ENCODE data around the gene NPTX2. TPM values are rescaled to one million over a fixed set of nuclear protein-coding genes. Genes with fewer than 3 reads are reported as not detected.

Gene NPTX2, protein sequence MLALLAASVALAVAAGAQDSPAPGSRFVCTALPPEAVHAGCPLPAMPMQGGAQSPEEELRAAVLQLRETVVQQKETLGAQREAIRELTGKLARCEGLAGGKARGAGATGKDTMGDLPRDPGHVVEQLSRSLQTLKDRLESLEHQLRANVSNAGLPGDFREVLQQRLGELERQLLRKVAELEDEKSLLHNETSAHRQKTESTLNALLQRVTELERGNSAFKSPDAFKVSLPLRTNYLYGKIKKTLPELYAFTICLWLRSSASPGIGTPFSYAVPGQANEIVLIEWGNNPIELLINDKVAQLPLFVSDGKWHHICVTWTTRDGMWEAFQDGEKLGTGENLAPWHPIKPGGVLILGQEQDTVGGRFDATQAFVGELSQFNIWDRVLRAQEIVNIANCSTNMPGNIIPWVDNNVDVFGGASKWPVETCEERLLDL
- under 0.01 and 0.13 TPM in 2 replicates for total RNA-seq

- no peak for DNase-seq (ENCODE audit: low read depth)
- TF ChIP-seq, protein P1, sequence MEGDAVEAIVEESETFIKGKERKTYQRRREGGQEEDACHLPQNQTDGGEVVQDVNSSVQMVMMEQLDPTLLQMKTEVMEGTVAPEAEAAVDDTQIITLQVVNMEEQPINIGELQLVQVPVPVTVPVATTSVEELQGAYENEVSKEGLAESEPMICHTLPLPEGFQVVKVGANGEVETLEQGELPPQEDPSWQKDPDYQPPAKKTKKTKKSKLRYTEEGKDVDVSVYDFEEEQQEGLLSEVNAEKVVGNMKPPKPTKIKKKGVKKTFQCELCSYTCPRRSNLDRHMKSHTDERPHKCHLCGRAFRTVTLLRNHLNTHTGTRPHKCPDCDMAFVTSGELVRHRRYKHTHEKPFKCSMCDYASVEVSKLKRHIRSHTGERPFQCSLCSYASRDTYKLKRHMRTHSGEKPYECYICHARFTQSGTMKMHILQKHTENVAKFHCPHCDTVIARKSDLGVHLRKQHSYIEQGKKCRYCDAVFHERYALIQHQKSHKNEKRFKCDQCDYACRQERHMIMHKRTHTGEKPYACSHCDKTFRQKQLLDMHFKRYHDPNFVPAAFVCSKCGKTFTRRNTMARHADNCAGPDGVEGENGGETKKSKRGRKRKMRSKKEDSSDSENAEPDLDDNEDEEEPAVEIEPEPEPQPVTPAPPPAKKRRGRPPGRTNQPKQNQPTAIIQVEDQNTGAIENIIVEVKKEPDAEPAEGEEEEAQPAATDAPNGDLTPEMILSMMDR (IDR thresholded peaks at IDR 0.05; ENCODE audit: insufficient read depth, low read length, severe bottlenecking): no peak
- no peak within 1 kb of the TSS for H3K4me3 ChIP-seq (ENCODE audit: low read depth, low read length)
- no peak for FAIRE-seq
- no peaks in the 10 kb centered on the region for H3K36me3 ChIP-seq (ENCODE audit: control insufficient read depth, insufficient read depth, low read length)
- H3K27me3 ChIP-seq (ENCODE audit: control insufficient read depth, insufficient read depth, low read length): peaks cover 23% of the 10 kb centered on the region
These were observed at the start of gene NPTX2 for GRCh38 chr7:98617051-98617959. NPTX2 (plus strand) TSS chr7:98617285; CDS start chr7:98617462, 177 bp downstream.

DNA sequence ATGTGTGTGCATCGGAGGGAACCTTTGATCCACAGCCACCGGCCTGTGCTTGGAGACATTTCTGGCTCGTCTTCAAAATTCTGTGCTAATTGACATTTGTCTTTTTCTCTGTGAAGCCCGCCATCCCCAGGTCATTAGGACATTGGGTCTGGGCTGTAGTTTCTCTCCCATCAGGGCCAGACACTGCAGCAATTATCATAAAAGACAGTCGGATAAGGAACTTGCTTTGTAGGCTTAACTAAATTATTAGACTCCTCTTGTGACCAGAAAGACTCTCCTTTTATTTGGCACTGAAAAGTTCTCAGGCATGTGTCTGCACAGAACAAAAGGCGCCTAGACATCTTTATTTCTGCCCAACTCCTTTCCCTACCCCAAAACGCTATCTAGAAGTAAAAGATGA is 49.1 kb upstream of the NPTX2 start:
- FAIRE-seq: no peak

GRCh38 chr7:98568891-98569290 is 48.2 kb upstream of the NPTX2 start:
- no peak for DNase-seq (ENCODE audit: low read depth)
- FAIRE-seq: no peak
- Histone ChIP-seq H3K27me3 (ENCODE audit: control insufficient read depth, insufficient read depth, low read length) (no peaks in the 10 kb centered on the region), H3K36me3 (ENCODE audit: control insufficient read depth, insufficient read depth, low read length) (no peaks in the 10 kb centered on the region), H3K4me3 (ENCODE audit: low read depth, low read length) (no peak overlapping the region)
- TF ChIP-seq, protein P1 (IDR thresholded peaks at IDR 0.05; ENCODE audit: insufficient read depth, low read length, severe bottlenecking): no peak

More for the DNA sequence above, 49.1 kb upstream of the NPTX2 start:
- H3K27me3 ChIP-seq (ENCODE audit: control insufficient read depth, insufficient read depth, low read length): no peaks in the 10 kb centered on the region
- TF ChIP-seq, protein P1 (IDR thresholded peaks at IDR 0.05; ENCODE audit: insufficient read depth, low read length, severe bottlenecking): no peak
- DNase-seq (ENCODE audit: low read depth): no peak
- no peaks in the 10 kb centered on the region for H3K36me3 ChIP-seq (ENCODE audit: control insufficient read depth, insufficient read depth, low read length)
- no peak overlapping the region for H3K4me3 ChIP-seq (ENCODE audit: low read depth, low read length)

- FAIRE-seq (no peak), DNase-seq (ENCODE audit: low read depth) (no peak)
- no peaks in the 10 kb centered on the region for H3K36me3 ChIP-seq (ENCODE audit: control insufficient read depth, insufficient read depth, low read length)
- H3K27me3 ChIP-seq (ENCODE audit: control insufficient read depth, insufficient read depth, low read length): no peaks in the 10 kb centered on the region
- H3K4me3 ChIP-seq (ENCODE audit: low read depth, low read length): no peak overlapping the region
- TF ChIP-seq, protein P1 (IDR thresholded peaks at IDR 0.05; ENCODE audit: insufficient read depth, low read length, severe bottlenecking): no peak
These were observed 47.3 kb upstream of the NPTX2 start for GRCh38 chr7:98569691-98570337.

DNA sequence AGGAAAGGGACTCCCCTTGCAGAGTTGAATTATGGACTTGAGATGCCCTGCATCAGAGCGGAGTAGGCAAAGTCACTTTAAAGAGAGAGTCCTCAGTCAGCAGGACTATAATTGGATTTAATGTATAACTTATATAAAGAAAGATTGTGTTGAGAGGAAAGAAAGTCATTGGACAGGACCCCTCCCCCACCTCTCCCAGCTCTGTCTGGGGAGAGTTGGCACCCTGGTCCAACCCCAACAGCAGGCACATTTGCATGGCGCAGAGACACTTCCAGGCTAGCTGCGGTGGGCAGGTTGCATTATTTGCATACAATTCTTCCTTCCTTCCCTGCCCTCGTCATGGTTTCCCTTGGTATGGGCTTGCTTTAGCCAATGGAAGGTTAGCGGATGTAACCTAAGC is 46.1 kb upstream of the NPTX2 start:
- TF ChIP-seq, protein P1 (IDR thresholded peaks at IDR 0.05; ENCODE audit: insufficient read depth, low read length, severe bottlenecking): no peak
- Histone ChIP-seq H3K4me3 (ENCODE audit: low read depth, low read length) (no peak overlapping the region), H3K36me3 (ENCODE audit: control insufficient read depth, insufficient read depth, low read length) (no peaks in the 10 kb centered on the region), H3K27me3 (ENCODE audit: control insufficient read depth, insufficient read depth, low read length) (no peaks in the 10 kb centered on the region)
- DNase-seq (ENCODE audit: low read depth): no peak
- no peak for FAIRE-seq

Data from bronchial epithelial cell (primary cell).